Measurements from ENCODE around the gene TCF7L2.

GRCh38 chr10:113187063-113187777 is 237.2 kb downstream of the TCF7L2 start:
- TF ChIP-seq SIN3B (IDR thresholded peaks at IDR 0.05; ENCODE audit: low read depth) = no peak
- TF ChIP-seq ZFP36 (IDR thresholded peaks at IDR 0.05; ENCODE audit: low read depth, low read length, partially characterized antibody) = no peak
- no peak for TF ChIP-seq POLR2AphosphoS5 (IDR thresholded peaks at IDR 0.05; ENCODE audit: control insufficient read depth, insufficient read depth, low read depth, low read length)
- no peak for TF ChIP-seq CEBPB (tag; IDR thresholded peaks at IDR 0.05)
- no peak for TF ChIP-seq ZNF511 (CRISPR knock-in tag; IDR thresholded peaks at IDR 0.05)
- no peak for TF ChIP-seq TCF7L2 (IDR thresholded peaks at IDR 0.05; ENCODE audit: low read depth, low read length)
- TF ChIP-seq COPS2 (conservative IDR thresholded peaks at IDR 0.05) = no peak
- TF ChIP-seq FOS (IDR thresholded peaks at IDR 0.05; ENCODE audit: extremely low read depth, insufficient read length) = no peak
- no peak for TF ChIP-seq TFAP4 (CRISPR knock-in tag; IDR thresholded peaks at IDR 0.05; ENCODE audit: borderline replicate concordance)
- no peak for TF ChIP-seq POLR2A (conservative IDR thresholded peaks at IDR 0.05)
- TF ChIP-seq ZEB2 (IDR thresholded peaks at IDR 0.05) = no peak
